Prostate gland (tissue), 2 donors: ENCODE measurements around the gene PTPRE. TPM values are rescaled to one million over a fixed set of nuclear protein-coding genes. Genes with fewer than 3 reads are reported as not detected.

Experiments used
- DNase-seq: peaks from one replicate; pipeline ENCODE4 v3.0.0-alpha.2; 2019; ENCODE audit warnings: low spot score
- H3K27ac ChIP-seq, 2 donors: fragments of 200-600 bp; sonication (generic); 2 replicates each; pipeline ENCODE4 v1.5.1; 2017 to 2019
- H3K27me3 ChIP-seq: fragments of 200-600 bp; sonication (generic); replicated peaks from 2 replicates; pipeline ENCODE4 v1.5.1; 2019; ENCODE audit not compliant: insufficient read depth
- H3K36me3 ChIP-seq, 2 donors: fragments of 200-600 bp; sonication (generic); 1 replicate in 1 of 2; 2 replicates in 1 of 2; pipeline versions ENCODE4 v1.5.1 to v1.8.1; 2017 to 2019
- H3K4me1 ChIP-seq: fragments of 200-600 bp; sonication (generic); replicated peaks from 2 replicates; pipeline ENCODE4 v1.5.1; 2019
- H3K4me3 ChIP-seq, 2 donors: fragments of 200-600 bp; sonication (generic); 2 replicates each; pipeline ENCODE4 v1.5.1; 2017 to 2019
- H3K9me3 ChIP-seq: fragments of 200-600 bp; sonication (generic); 2 replicates; pipeline ENCODE4 v1.5.1; 2017
- POLR2A ChIP-seq: fragments of 450-650 bp; IDR thresholded peaks from one replicate; pipeline ENCODE4 v1.6.1; 2016; ENCODE audit warnings: antibody characterized with exemption, mild to moderate bottlenecking
- POLR2AphosphoS5 ChIP-seq: sonication (generic); formaldehyde crosslinking; IDR thresholded peaks from one replicate; pipeline ENCODE4 v1.6.1; 2017; ENCODE audit warnings: antibody characterized with exemption
- WGBS: methylation state at CpG from one replicate; pipeline ENCODE4 v1.1.5; 2018; 5-methylcytosine and 5-hydroxymethylcytosine counted together
- intact Hi-C: fragments of 100-400 bp; cut with DNase I; formaldehyde crosslinking; loops from one replicate; pipeline ENCODE4 v1.14.2; 2022
- total RNA-seq, 2 donors: library from RNA; depleted of rRNA; stranded (reverse); fragments of >200 nt; gene quantifications; one replicate each; pipeline ENCODE4 v1.1.0, GENCODE V29; 2016
- TF ChIP-seq, protein P1 (sequence below), 4 experiments: fragments of 200-600 bp in 2 of 4; fragments of 450-650 bp in 2 of 4; sonication (generic) in 2 of 4; IDR thresholded peaks; 1 replicate in 3 of 4; 2 replicates in 1 of 4; pipeline ENCODE4 v1.5.1; 2016 to 2019; ENCODE audit warnings: antibody characterized with exemption in 4 of 4, mild to moderate bottlenecking in 2 of 4, moderate library complexity in 2 of 4

PTPRE gene
- total RNA-seq, 2 donors from 2014 or later = 4.5 to 14.3 TPM

- no peaks in the 10 kb centered on the region for H3K9me3 ChIP-seq
- no peak overlapping the region for H3K4me3 ChIP-seq
- H3K36me3 ChIP-seq = no peaks in the 10 kb centered on the region
- no peaks in the 10 kb centered on the region for H3K4me1 ChIP-seq
- H3K27ac ChIP-seq = no peak overlapping the region
- 78% methylated on average over 10 of the region's 10 CpGs for WGBS
- no peak for TF ChIP-seq POLR2A
- TF ChIP-seq POLR2AphosphoS5 = no peak
- TF ChIP-seq, protein P1, sequence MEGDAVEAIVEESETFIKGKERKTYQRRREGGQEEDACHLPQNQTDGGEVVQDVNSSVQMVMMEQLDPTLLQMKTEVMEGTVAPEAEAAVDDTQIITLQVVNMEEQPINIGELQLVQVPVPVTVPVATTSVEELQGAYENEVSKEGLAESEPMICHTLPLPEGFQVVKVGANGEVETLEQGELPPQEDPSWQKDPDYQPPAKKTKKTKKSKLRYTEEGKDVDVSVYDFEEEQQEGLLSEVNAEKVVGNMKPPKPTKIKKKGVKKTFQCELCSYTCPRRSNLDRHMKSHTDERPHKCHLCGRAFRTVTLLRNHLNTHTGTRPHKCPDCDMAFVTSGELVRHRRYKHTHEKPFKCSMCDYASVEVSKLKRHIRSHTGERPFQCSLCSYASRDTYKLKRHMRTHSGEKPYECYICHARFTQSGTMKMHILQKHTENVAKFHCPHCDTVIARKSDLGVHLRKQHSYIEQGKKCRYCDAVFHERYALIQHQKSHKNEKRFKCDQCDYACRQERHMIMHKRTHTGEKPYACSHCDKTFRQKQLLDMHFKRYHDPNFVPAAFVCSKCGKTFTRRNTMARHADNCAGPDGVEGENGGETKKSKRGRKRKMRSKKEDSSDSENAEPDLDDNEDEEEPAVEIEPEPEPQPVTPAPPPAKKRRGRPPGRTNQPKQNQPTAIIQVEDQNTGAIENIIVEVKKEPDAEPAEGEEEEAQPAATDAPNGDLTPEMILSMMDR (IDR thresholded peaks at IDR 0.05) = no peak
- no peak for DNase-seq
- intact Hi-C loops = no loop called here
- H3K27me3 ChIP-seq = no peaks in the 10 kb centered on the region
These were observed 179.3 kb downstream of the PTPRE start for GRCh38 chr10:128086003-128086863.

DNA sequence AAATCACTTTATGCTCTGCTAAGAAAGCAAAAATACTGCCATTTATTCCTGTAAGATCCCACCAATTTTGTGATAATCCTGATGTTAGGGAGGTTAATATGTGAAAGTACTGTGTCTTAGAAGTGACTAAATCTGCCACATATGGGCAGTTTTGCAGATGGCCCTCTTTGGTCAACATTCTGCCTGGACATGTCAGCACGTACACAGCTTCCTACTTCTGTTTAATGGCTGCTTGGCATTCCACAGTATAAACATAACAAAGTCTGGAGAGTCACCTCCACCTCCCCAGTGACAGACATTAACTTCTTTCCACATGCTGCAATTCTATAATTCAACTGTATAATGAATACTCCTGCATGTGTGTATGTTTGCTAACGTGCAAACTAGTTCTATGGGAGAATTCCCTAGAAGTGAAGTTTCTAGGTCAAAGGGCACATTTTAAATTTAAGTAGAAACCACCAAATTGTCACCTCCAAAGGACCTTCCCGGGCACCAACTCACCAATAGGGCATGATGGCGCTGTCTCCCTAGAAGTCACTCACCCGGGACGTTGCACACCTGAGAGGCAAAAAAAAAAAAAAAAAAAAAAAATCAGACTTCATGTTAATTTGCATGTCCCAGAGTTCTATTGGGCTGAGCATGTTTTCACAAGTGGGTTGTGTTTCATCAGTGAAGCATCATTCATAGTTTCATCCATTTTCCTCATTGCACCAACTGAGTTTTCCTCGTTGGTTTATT is 180.4 kb downstream of the PTPRE start:
- H3K4me3 ChIP-seq = no peak overlapping the region
- DNase-seq = no peak
- TF ChIP-seq, protein P1 (IDR thresholded peaks at IDR 0.05) = no peak
- TF ChIP-seq POLR2AphosphoS5 = no peak
- no peak for TF ChIP-seq POLR2A
- H3K36me3 ChIP-seq = no peaks in the 10 kb centered on the region
- H3K27ac ChIP-seq = no peak overlapping the region
- H3K9me3 ChIP-seq = no peaks in the 10 kb centered on the region
- no peaks in the 10 kb centered on the region for H3K27me3 ChIP-seq
- H3K4me1 ChIP-seq = no peaks in the 10 kb centered on the region
- 67% methylated on average over 7 of the region's 7 CpGs for WGBS
- intact Hi-C loops = no loop called here

GRCh38 chr10:128087884-128088709 is 181.2 kb downstream of the PTPRE start:
- H3K9me3 ChIP-seq = no peaks in the 10 kb centered on the region
- intact Hi-C loops = no loop called here
- no peak overlapping the region for H3K27ac ChIP-seq
- no peaks in the 10 kb centered on the region for H3K4me1 ChIP-seq
- no peak overlapping the region for H3K4me3 ChIP-seq
- H3K36me3 ChIP-seq = no peaks in the 10 kb centered on the region
- no peaks in the 10 kb centered on the region for H3K27me3 ChIP-seq
- 60% methylated on average over 12 of the region's 12 CpGs for WGBS
- TF ChIP-seq, protein P1 (IDR thresholded peaks at IDR 0.05) = no peak
- TF ChIP-seq POLR2AphosphoS5 = no peak
- no peak for TF ChIP-seq POLR2A
- DNase-seq = no peak

DNA sequence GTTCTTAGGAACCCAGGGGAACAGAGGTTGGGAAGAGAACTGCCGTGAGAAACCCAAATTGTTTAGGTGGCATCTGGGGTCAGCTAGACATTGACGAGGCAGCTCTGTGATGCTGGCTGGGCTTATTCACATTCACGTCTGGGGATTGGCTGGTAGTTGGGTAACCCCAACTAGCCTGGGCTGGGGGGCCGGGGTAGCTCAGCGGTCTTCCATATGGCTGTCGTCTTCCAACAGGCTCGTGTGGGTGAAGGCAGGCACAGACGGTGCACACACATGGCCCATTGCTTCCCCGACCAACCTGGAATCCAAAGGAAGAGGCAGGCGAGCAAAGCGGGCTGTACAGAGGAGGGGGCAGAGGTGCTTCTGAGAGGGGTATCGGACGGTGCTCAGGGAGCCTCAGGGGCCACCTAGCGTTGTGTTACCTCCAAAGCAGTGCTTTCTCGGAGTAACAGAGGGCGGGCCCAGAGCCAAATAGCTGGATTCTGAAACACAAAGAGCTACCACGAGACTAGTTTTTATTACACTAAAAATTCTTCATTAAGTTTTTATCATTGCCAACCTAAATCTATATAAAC is 184.8 kb downstream of the PTPRE start:
- no peaks in the 10 kb centered on the region for H3K27me3 ChIP-seq
- no peaks in the 10 kb centered on the region for H3K36me3 ChIP-seq
- H3K27ac ChIP-seq = no peak overlapping the region
- H3K4me3 ChIP-seq = no peak overlapping the region
- no peaks in the 10 kb centered on the region for H3K4me1 ChIP-seq
- no peaks in the 10 kb centered on the region for H3K9me3 ChIP-seq
- 74% methylated on average over 17 of the region's 17 CpGs for WGBS
- TF ChIP-seq POLR2AphosphoS5 (no peak), POLR2A (no peak)
- TF ChIP-seq, protein P1 (IDR thresholded peaks at IDR 0.05) = no peak
- intact Hi-C loops = no loop called here
- no peak for DNase-seq
